Calu3 (cell line): ENCODE results near the gene YBX1. TPM values are rescaled to one million over a fixed set of nuclear protein-coding genes. Genes with fewer than 3 reads are reported as not detected.
"Not testable (repeated sequence)": the region's sequence is repeated elsewhere in the genome, so short reads cannot be mapped to it uniquely, and the experiment has no call there.

Experiments
- BruUV-seq: library from RNA; stranded (reverse); fragments of 400-500 nt; replicated peaks from 2 replicates; lab custom pipeline; 2021; lab: Mats Ljungman, UMichigan
- CTCF ChIA-PET: fragments of 300-600 bp; sonication (Branson Sonifier 250); formaldehyde crosslinking; loops from one replicate; lab custom pipeline; 2022; ENCODE audit warnings: antibody characterized with exemption; lab: Charles Lee
- DNase-seq: peaks from one replicate; pipeline ENCODE4 v3.0.0; 2022
- H3K27ac Mint-ChIP-seq: one replicate; pipeline ENCODE4 v1.8.0; 2022; ENCODE audit warnings: mixed read lengths; ENCODE audit not compliant: unreplicated experiment
- H3K27me3 Mint-ChIP-seq: one replicate; pipeline ENCODE4 v1.8.0; 2022; ENCODE audit warnings: mixed read lengths; ENCODE audit not compliant: unreplicated experiment
- H3K36me3 Mint-ChIP-seq: one replicate; pipeline ENCODE4 v1.8.0; 2022; ENCODE audit warnings: mild to moderate bottlenecking, moderate library complexity, mixed read lengths; ENCODE audit not compliant: insufficient read depth, unreplicated experiment
- H3K4me1 Mint-ChIP-seq: one replicate; pipeline ENCODE4 v1.8.0; 2022; ENCODE audit warnings: mild to moderate bottlenecking, low read depth, mixed read lengths; ENCODE audit not compliant: unreplicated experiment
- H3K4me3 Mint-ChIP-seq: one replicate; pipeline ENCODE4 v1.8.0; 2022; ENCODE audit warnings: mild to moderate bottlenecking, low read depth, moderate library complexity, mixed read lengths; ENCODE audit not compliant: unreplicated experiment
- H3K9me3 Mint-ChIP-seq: one replicate; pipeline ENCODE4 v1.8.0; 2022; ENCODE audit warnings: low read depth, mixed read lengths; ENCODE audit not compliant: unreplicated experiment
- CTCF ChIP-seq: fragments of 200-600 bp; IDR thresholded peaks from one replicate; pipeline ENCODE4 v1.8.0; 2022; ENCODE audit warnings: antibody characterized with exemption; ENCODE audit not compliant: unreplicated experiment
- intact Hi-C: fragments of 100-400 bp; cut with micrococcal nuclease; formaldehyde crosslinking; loops from one replicate; pipeline ENCODE4 v1.10.0; 2022; ENCODE audit not compliant: unreplicated experiment
- total RNA-seq: library from RNA; stranded (reverse); gene quantifications from 2 replicates; pipeline ENCODE4 v1.2.3, GENCODE V29; 2022

YBX1 gene
- total RNA-seq, 1 experiment from 2014 or later = 937 TPM

- Mint-ChIP-seq H3K36me3 (peaks cover 15% of the 10 kb centered on the region), H3K9me3 (no peaks in the 10 kb centered on the region), H3K27me3 (peaks cover 5% of the 10 kb centered on the region), H3K4me3 (no peak overlapping the region), H3K4me1 (no peaks in the 10 kb centered on the region), H3K27ac (no peak overlapping the region)
- DNase-seq = no peak
- no TSS peak for BruUV-seq
- TF ChIP-seq CTCF = no peak
- CTCF ChIA-PET = interaction anchor here (0.6 to 1.2 kb wide), 3 partner anchors 11 to 56 kb away, joined by 3 read pairs; no protein-coding TSS in a partner anchor
- intact Hi-C loops = loop anchor here (5.0 kb wide), 1 partner anchor 171 kb away; no protein-coding TSS in a partner anchor
Observed at GRCh38 chr1:42748461-42749410, 66.5 kb downstream of the YBX1 start.

GRCh38 chr1:42750041-42750440, 67.8 kb downstream of the YBX1 start:
- CTCF ChIA-PET = interaction anchor here (0.5 to 1.2 kb wide), 2 partner anchors 16 to 58 kb away, joined by 3 to 9 read pairs; no protein-coding TSS in a partner anchor
- Mint-ChIP-seq H3K36me3 (peaks cover 15% of the 10 kb centered on the region), H3K9me3 (no peaks in the 10 kb centered on the region), H3K27me3 (no peaks in the 10 kb centered on the region), H3K4me1 (no peaks in the 10 kb centered on the region), H3K27ac (no peak overlapping the region), H3K4me3 (no peak overlapping the region)
- TF ChIP-seq CTCF = no peak
- BruUV-seq = no TSS peak
- DNase-seq = no peak
- intact Hi-C loops = no loop called here

GRCh38 chr1:42751511-42752070, 69.4 kb downstream of the YBX1 start:
- H3K27ac Mint-ChIP-seq, H3K4me1 Mint-ChIP-seq, DNase-seq, H3K27me3 Mint-ChIP-seq, H3K36me3 Mint-ChIP-seq, CTCF ChIA-PET, BruUV-seq, H3K4me3 Mint-ChIP-seq, H3K9me3 Mint-ChIP-seq, intact Hi-C loops: not testable (repeated sequence)

- DNase-seq = no peak
- no peaks in the 10 kb centered on the region for H3K4me1 Mint-ChIP-seq
- no peak overlapping the region for H3K4me3 Mint-ChIP-seq
- BruUV-seq = no TSS peak
- no peaks in the 10 kb centered on the region for H3K9me3 Mint-ChIP-seq
- TF ChIP-seq CTCF = no peak
- peaks cover 9% of the 10 kb centered on the region for H3K36me3 Mint-ChIP-seq
- H3K27me3 Mint-ChIP-seq = no peaks in the 10 kb centered on the region
- CTCF ChIA-PET = no interaction called here
- intact Hi-C loops = no loop called here
- H3K27ac Mint-ChIP-seq = no peak overlapping the region
Observed at GRCh38 chr1:42752284-42752683, 70.1 kb downstream of the YBX1 start.
